Activated T-helper 1 cell treated with anti-CD3 and anti-CD28 coated beads, Interleukin-12 subunit alpha, Interleukin-12 subunit beta, Interleukin-2, Interleukin-4 antibody, amounts not matched to agents 30 ng/mL and 10 ng/mL and 1 ng/mL, durations not matched to agents 14 hours and 24 hours and 36 hours (primary cell): Measurements from ENCODE around the gene NCAPD3. TPM values are rescaled to one million over a fixed set of nuclear protein-coding genes. Genes with fewer than 3 reads are reported as not detected.
"Not testable (repeated sequence)": the region's sequence is repeated elsewhere in the genome, so short reads cannot be mapped to it uniquely, and the experiment has no call there.

Experiments used
- DNase-seq: peaks from one replicate; pipeline ENCODE4 v3.0.0; 2021; ENCODE audit warnings: low spot score
- H3K27ac Mint-ChIP-seq: one replicate; pipeline ENCODE4 v1.8.0; 2021; ENCODE audit warnings: mild to moderate bottlenecking, mixed read lengths
- H3K27me3 Mint-ChIP-seq: one replicate; pipeline ENCODE4 v1.8.0; 2022; ENCODE audit warnings: mild to moderate bottlenecking, moderate library complexity, mixed read lengths; ENCODE audit not compliant: insufficient read depth
- H3K36me3 Mint-ChIP-seq: one replicate; pipeline ENCODE4 v1.8.0; 2021; ENCODE audit warnings: low read depth, mixed read lengths
- H3K4me1 Mint-ChIP-seq: one replicate; pipeline ENCODE4 v1.8.0; 2021; ENCODE audit warnings: low read depth, mixed read lengths
- H3K4me3 Mint-ChIP-seq: one replicate; pipeline ENCODE4 v1.8.0; 2021; ENCODE audit warnings: mild to moderate bottlenecking, moderate library complexity, mixed read lengths
- H3K9me3 Mint-ChIP-seq: one replicate; pipeline ENCODE4 v1.8.0; 2021; ENCODE audit warnings: mixed read lengths
- intact Hi-C: fragments of 100-400 bp; cut with micrococcal nuclease; formaldehyde crosslinking; loops from one replicate; pipeline ENCODE4 v1.15.1; 2024
- total RNA-seq: library from RNA; stranded (reverse); gene quantifications from 2 replicates; pipeline ENCODE4 v1.2.3, GENCODE V29; 2022

The NCAPD3 gene
- total RNA-seq, 1 donor from 2014 or later = 103 TPM

DNA sequence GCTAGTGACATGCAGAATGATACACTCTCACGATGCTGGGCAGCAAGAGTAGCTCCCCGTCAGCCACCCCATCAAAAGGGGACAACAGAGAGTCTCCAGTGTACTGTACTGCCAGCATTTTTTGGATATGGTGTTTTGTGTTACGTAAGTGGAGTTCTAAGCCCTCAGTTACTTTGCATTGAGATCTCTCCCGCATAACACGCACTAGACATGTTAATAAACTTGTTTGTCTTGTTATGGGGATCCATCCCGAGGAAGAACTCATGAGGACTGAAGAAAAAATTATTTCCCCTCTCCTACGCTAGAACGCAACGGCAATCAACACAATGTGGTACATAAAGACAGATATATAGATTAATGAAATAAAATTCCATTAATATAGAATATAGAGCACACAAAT is 24.2 kb downstream of the NCAPD3 start:
- no peaks in the 10 kb centered on the region for H3K27me3 Mint-ChIP-seq
- H3K36me3 Mint-ChIP-seq = peaks cover 55% of the 10 kb centered on the region
- no peak overlapping the region for H3K27ac Mint-ChIP-seq

GRCh38 chr11:134196756-134197155 is 27.0 kb downstream of the NCAPD3 start:
- H3K9me3 Mint-ChIP-seq = no peaks in the 10 kb centered on the region
- H3K4me1 Mint-ChIP-seq = peaks cover 14% of the 10 kb centered on the region
- no peak overlapping the region for H3K4me3 Mint-ChIP-seq
- no peaks in the 10 kb centered on the region for H3K27me3 Mint-ChIP-seq
- intact Hi-C loops = no loop called here
- H3K36me3 Mint-ChIP-seq = peaks cover 52% of the 10 kb centered on the region
- peak overlapping the region; percentile 40 for H3K27ac Mint-ChIP-seq
- no peak for DNase-seq

More for the DNA sequence above, 24.2 kb downstream of the NCAPD3 start:
- DNase-seq = no peak
- intact Hi-C loops = no loop called here
- no peak overlapping the region for H3K4me3 Mint-ChIP-seq
- no peaks in the 10 kb centered on the region for H3K9me3 Mint-ChIP-seq
- peaks cover 14% of the 10 kb centered on the region for H3K4me1 Mint-ChIP-seq

DNA sequence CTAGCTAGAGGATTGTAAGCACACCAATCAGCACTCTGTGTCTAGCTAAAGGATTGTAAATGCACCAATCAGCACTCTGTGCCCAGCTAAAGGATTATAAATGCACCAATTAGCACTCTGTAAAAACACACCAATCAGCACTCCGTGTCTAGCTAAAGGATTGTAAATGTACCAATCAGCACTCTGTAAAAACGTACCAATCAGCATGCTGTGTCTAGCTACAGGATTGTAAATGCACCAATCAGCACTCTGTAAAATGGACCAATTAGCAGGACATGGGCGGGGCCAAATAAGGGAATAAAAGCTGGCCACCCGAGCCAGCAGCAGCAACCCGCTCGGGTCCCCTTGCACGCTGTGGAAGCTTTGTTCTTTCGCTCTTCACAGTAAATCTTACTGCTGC is 35.7 kb downstream of the NCAPD3 start:
- H3K36me3 Mint-ChIP-seq = peaks cover 77% of the 10 kb centered on the region
- H3K27me3 Mint-ChIP-seq, DNase-seq, H3K27ac Mint-ChIP-seq, H3K9me3 Mint-ChIP-seq, intact Hi-C loops, H3K4me1 Mint-ChIP-seq, H3K4me3 Mint-ChIP-seq: not testable (repeated sequence)

GRCh38 chr11:134181707-134182106 is 42.1 kb downstream of the NCAPD3 start:
- Mint-ChIP-seq H3K36me3 (peaks cover 47% of the 10 kb centered on the region), H3K4me1 (no peaks in the 10 kb centered on the region), H3K27ac (no peak overlapping the region), H3K27me3 (no peaks in the 10 kb centered on the region), H3K9me3 (no peaks in the 10 kb centered on the region), H3K4me3 (no peak overlapping the region)
- DNase-seq = no peak
- intact Hi-C loops = no loop called here

DNA sequence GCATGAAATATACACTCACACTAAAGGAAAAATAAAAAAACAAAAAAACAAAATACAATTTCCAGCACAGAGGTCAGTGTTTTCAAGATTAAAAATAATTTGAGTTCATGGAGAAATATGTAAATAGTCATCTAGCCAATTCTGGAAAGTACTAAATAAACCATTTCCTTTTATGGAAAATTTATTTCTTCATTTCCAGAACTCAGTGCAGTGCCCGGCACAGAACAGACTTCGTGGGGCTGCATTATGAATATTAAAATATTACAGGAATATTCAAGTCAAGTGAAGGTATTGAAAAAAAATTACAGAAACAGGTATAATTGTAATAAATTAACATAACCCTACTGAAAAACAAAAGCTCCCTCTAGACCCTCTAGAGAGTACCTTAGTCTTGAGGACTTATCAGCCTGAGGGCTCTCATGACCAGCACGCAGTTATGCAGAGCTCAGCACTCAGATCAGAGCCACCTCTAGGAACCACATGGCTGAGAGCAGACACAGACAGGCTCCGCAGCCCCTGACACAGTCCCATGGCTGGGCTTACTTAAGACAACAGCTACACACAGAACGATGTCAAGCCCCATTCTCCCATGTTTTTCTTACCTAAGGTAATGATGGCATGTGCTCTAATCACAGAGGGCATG is 45.6 kb downstream of the NCAPD3 start:
- Mint-ChIP-seq H3K9me3 (no peaks in the 10 kb centered on the region), H3K4me1 (no peaks in the 10 kb centered on the region), H3K27ac (no peak overlapping the region), H3K4me3 (no peak overlapping the region), H3K27me3 (no peaks in the 10 kb centered on the region), H3K36me3 (peaks cover 45% of the 10 kb centered on the region)
- DNase-seq = no peak
- intact Hi-C loops = no loop called here

DNA sequence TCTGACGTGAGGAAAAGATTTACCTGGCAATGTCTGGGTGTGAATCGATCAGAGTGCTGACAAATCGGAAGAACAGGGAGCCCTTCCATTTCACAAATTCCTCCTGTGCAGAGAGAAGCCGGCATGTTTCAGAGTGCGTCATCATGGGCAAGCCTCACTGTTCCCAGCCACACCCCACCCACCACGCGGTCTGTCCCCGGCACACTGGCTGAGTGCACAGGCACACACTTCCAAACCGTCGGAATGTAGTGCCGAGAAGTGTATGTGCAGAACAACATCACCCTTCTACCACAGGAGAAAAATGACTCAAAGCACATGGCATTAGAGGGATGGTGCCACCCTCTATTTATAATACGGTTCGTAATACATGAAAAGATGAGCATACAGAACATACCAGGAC is 47.5 kb downstream of the NCAPD3 start:
- H3K9me3 Mint-ChIP-seq = no peaks in the 10 kb centered on the region
- DNase-seq = no peak
- no peak overlapping the region for H3K27ac Mint-ChIP-seq
- intact Hi-C loops = no loop called here
- no peaks in the 10 kb centered on the region for H3K4me1 Mint-ChIP-seq
- H3K27me3 Mint-ChIP-seq = no peaks in the 10 kb centered on the region
- H3K4me3 Mint-ChIP-seq = no peak overlapping the region
- H3K36me3 Mint-ChIP-seq = peaks cover 49% of the 10 kb centered on the region

DNA sequence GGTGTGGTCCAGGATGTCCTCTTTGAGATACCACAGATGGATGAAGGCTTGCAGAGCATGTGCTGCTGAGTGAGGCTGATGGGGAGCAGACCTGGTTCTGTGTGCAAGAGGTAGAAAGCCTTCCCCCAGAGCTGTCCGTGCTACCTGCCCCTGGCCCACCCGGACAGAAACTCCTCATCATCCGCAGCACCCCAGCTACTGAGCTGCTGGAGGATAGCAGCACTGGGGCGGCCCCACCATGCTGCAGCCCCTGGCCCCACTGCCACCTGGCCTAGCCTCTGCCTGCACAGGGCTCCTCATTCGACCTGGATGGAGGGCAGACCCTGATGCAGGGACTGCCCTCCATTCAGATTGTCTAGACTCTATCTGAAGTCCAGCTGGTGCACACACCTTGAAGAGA is 50.5 kb downstream of the NCAPD3 start:
- Mint-ChIP-seq H3K36me3 (peaks cover 53% of the 10 kb centered on the region), H3K4me1 (no peaks in the 10 kb centered on the region), H3K9me3 (no peaks in the 10 kb centered on the region), H3K4me3 (no peak overlapping the region), H3K27me3 (no peaks in the 10 kb centered on the region), H3K27ac (no peak overlapping the region)
- intact Hi-C loops = no loop called here
- no peak for DNase-seq

DNA sequence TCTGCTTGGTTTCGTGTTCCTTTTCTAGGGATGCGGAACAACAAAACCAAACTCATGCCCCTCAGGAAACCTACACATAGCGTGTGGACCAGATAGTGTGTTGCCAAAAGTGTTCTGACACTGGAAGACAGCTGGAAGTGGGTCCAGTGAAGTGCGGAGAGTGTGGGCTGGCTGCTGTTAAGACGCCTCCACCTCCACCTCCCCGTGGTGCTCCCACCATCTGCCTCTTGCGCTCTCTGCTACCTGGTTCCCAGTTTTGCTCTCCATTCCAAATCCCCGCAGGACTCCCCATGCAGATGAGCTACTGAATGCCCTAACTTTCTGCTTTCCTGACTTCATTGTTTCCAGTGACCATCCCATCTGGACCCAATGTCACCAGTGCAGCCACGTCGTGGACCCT is 51.8 kb downstream of the NCAPD3 start:
- Mint-ChIP-seq H3K4me3 (no peak overlapping the region), H3K27me3 (no peaks in the 10 kb centered on the region), H3K27ac (no peak overlapping the region), H3K36me3 (peaks cover 56% of the 10 kb centered on the region), H3K4me1 (no peaks in the 10 kb centered on the region), H3K9me3 (no peaks in the 10 kb centered on the region)
- no peak for DNase-seq
- intact Hi-C loops = no loop called here

- H3K27ac Mint-ChIP-seq = no peak overlapping the region
- H3K36me3 Mint-ChIP-seq = peaks cover 46% of the 10 kb centered on the region
- H3K4me1 Mint-ChIP-seq = no peaks in the 10 kb centered on the region
- H3K4me3 Mint-ChIP-seq = no peak overlapping the region
- no peak for DNase-seq
- H3K9me3 Mint-ChIP-seq = no peaks in the 10 kb centered on the region
- intact Hi-C loops = no loop called here
- H3K27me3 Mint-ChIP-seq = no peaks in the 10 kb centered on the region
Observed at GRCh38 chr11:134170919-134171281, 52.9 kb downstream of the NCAPD3 start.

- no peak for DNase-seq
- H3K4me1 Mint-ChIP-seq = no peaks in the 10 kb centered on the region
- H3K9me3 Mint-ChIP-seq = no peaks in the 10 kb centered on the region
- no peaks in the 10 kb centered on the region for H3K27me3 Mint-ChIP-seq
- H3K4me3 Mint-ChIP-seq = no peak overlapping the region
- no peak overlapping the region for H3K27ac Mint-ChIP-seq
- intact Hi-C loops = no loop called here
- H3K36me3 Mint-ChIP-seq = peaks cover 45% of the 10 kb centered on the region
Observed at GRCh38 chr11:134170177-134170918, 53.4 kb downstream of the NCAPD3 start.

DNA sequence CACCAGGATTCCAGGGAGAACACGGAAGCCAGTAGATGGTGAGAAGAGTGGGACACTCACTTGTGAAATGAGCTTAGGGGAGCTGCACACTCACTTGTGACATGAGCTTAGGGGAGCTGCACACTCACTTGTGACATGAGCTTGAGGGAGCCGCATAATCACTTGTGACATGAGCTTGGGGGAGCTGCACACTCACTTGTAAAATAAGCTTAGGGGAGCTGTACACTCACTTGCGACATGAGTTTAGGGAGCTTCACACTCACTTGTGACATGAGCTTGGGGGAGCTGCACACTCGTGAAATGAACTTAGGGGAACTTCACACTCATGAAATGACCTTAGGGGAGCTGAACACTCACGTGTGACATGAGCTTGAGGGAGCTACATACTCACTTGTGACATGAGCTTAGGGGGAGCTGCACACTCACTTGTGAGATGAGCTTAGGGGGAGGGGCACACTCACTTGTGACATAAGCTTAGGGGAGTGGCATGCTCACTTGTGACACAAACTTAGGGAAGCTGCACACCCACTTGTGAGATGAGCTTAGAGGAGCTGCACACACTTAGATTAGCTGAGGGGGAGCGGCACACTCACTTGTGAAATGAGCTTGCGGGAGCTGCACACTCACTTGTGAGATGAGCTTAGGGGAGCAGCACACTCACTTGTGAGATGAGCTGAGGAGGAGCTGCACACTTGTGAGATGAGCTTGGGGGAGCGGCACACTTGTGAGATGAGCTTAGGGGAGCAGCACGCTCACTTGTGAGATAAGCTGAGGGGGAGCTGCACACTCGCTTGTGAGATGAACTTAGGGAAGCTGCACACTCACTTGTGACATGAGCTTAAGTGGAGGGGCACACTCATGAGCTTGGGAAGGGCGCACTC is 59.0 kb downstream of the NCAPD3 start:
- Mint-ChIP-seq H3K9me3 (no peaks in the 10 kb centered on the region), H3K4me1 (no peaks in the 10 kb centered on the region), H3K27ac (no peak overlapping the region), H3K27me3 (no peaks in the 10 kb centered on the region), H3K36me3 (peaks cover 54% of the 10 kb centered on the region), H3K4me3 (no peak overlapping the region)
- DNase-seq = no peak
- intact Hi-C loops = no loop called here

GRCh38 chr11:134159652-134160051 is 64.1 kb downstream of the NCAPD3 start:
- no peak overlapping the region for H3K27ac Mint-ChIP-seq
- H3K9me3 Mint-ChIP-seq = no peaks in the 10 kb centered on the region
- peaks cover 56% of the 10 kb centered on the region for H3K36me3 Mint-ChIP-seq

DNA sequence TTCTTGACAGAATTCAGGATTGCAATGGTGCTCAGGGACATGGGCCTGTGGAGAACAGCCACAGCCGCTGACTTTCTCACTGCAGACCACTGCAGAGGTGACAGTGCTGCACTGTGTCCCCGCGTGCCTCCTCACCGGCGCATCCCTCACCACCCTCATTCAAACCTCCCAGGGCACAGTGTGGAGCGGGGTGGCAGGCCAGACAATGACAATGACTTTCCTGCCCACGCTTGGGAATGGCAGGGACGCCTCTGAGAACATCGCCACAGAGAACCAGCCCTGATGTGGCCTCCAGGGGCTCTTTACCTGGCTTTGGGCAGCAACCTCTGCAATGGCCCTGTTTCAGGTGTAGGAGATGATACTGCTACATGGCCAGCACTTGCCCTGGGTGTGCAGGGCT is 65.7 kb downstream of the NCAPD3 start:
- Mint-ChIP-seq H3K27me3 (no peaks in the 10 kb centered on the region), H3K27ac (no peak overlapping the region), H3K4me3 (no peak overlapping the region), H3K36me3 (peaks cover 55% of the 10 kb centered on the region), H3K9me3 (no peaks in the 10 kb centered on the region), H3K4me1 (no peaks in the 10 kb centered on the region)
- DNase-seq = no peak
- intact Hi-C loops = no loop called here

More at GRCh38 chr11:134159652-134160051, 64.1 kb downstream of the NCAPD3 start:
- Mint-ChIP-seq H3K27me3 (no peaks in the 10 kb centered on the region), H3K4me1 (no peaks in the 10 kb centered on the region), H3K4me3 (no peak overlapping the region)
- intact Hi-C loops = no loop called here
- no peak for DNase-seq
